PFSK-1 (cell line): ENCODE data around the gene LIMS2.

ENCODE experiments used
- FOXP2 ChIP-seq: optimal IDR thresholded peaks from 2 replicates; pipeline ENCODE3; 2011; ENCODE audit warnings: borderline replicate concordance, control low read depth, inconsistent platforms; ENCODE audit not compliant: insufficient read depth; ENCODE audit errors: extremely low read length, extremely low read depth
- POLR2AphosphoS5 ChIP-seq: IDR thresholded peaks from 2 replicates; pipeline ENCODE4 v1.6.1; 2012; ENCODE audit warnings: low read depth, mild to moderate bottlenecking, control low read depth, low read length, moderate library complexity
- SIN3A ChIP-seq: IDR thresholded peaks from 2 replicates; pipeline ENCODE4 v1.6.1; 2012; ENCODE audit warnings: mild to moderate bottlenecking, low read length, moderate library complexity, borderline replicate concordance; ENCODE audit not compliant: insufficient read depth
- TAF1 ChIP-seq: IDR thresholded peaks from 2 replicates; pipeline ENCODE4 v1.6.1; 2012; ENCODE audit warnings: low read length, control low read depth, borderline replicate concordance; ENCODE audit not compliant: insufficient read depth
- TF ChIP-seq, protein P1 (sequence below), 2 experiments: IDR thresholded peaks; 2 replicates each; pipeline versions ENCODE4 v1.6.1 to v1.8.0; 2011 to 2012; ENCODE audit warnings: low read depth in 2 of 2, low read length in 2 of 2, control low read depth in 1 of 2, inconsistent platforms in 1 of 2, mild to moderate bottlenecking in 1 of 2, moderate library complexity in 1 of 2; ENCODE audit not compliant: insufficient read depth in 1 of 2

DNA sequence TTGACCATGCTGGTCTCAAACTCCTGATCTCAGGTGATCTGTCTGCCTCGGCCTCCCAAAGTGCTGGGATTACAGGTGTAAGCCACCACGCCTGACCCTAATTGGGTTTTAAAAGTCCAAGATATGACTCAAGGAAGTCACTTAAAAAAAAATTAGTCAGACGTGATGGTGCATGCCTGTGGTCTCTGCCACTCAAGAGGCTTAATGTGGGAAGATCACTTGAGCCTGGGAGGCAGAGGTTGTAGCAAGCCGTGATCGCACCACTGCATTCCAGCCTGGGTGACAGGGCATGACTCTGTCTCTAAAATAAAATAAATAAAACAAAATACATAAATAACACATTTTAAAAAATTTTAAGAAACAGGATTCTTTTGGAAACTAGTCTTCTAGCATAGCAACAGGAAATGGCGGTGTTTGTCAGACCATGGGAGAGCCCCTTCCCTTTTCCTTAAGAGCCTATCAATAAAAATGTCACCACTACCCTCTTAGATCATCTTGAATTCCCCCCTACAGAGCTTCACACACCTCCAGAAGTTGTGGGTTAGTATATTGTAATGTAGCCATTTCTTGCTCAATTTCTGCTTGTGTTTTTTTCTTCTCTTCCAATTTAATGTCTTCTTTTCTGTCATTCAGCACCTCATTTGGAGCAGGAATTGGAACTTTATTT is 46.1 kb upstream of the LIMS2 start:
- TF ChIP-seq TAF1 = no peak
- no peak for TF ChIP-seq POLR2AphosphoS5
- TF ChIP-seq SIN3A = no peak
- TF ChIP-seq, protein P1, sequence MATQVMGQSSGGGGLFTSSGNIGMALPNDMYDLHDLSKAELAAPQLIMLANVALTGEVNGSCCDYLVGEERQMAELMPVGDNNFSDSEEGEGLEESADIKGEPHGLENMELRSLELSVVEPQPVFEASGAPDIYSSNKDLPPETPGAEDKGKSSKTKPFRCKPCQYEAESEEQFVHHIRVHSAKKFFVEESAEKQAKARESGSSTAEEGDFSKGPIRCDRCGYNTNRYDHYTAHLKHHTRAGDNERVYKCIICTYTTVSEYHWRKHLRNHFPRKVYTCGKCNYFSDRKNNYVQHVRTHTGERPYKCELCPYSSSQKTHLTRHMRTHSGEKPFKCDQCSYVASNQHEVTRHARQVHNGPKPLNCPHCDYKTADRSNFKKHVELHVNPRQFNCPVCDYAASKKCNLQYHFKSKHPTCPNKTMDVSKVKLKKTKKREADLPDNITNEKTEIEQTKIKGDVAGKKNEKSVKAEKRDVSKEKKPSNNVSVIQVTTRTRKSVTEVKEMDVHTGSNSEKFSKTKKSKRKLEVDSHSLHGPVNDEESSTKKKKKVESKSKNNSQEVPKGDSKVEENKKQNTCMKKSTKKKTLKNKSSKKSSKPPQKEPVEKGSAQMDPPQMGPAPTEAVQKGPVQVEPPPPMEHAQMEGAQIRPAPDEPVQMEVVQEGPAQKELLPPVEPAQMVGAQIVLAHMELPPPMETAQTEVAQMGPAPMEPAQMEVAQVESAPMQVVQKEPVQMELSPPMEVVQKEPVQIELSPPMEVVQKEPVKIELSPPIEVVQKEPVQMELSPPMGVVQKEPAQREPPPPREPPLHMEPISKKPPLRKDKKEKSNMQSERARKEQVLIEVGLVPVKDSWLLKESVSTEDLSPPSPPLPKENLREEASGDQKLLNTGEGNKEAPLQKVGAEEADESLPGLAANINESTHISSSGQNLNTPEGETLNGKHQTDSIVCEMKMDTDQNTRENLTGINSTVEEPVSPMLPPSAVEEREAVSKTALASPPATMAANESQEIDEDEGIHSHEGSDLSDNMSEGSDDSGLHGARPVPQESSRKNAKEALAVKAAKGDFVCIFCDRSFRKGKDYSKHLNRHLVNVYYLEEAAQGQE (IDR thresholded peaks at IDR 0.05; ENCODE audit: insufficient read depth in 1 of 2, low read depth in 2 of 2, low read length in 2 of 2) = no peak
- TF ChIP-seq FOXP2 = no peak
